Muscle of arm (tissue), 12 donors: Measurements from ENCODE around the gene SLC25A26. TPM values are rescaled to one million over a fixed set of nuclear protein-coding genes. Genes with fewer than 3 reads are reported as not detected.

ENCODE experiments used
- DNase-seq: peaks from one replicate; pipeline ENCODE4 v3.0.0-alpha.2; 2013
- polyA plus RNA-seq, 12 donors: library from polyadenylated mRNA; unstranded; fragments of 120-200 nt; gene quantifications; one replicate each; pipeline ENCODE4 v1.2.1, GENCODE V29; 2013; ENCODE audit not compliant: insufficient read length in 12 of 12

Gene SLC25A26
- polyA plus RNA-seq, 12 donors = 14.9 to 32.9 (median 26.9) TPM; not detected in 1

- DNase-seq = no peak
Measured at GRCh38 chr3:66427951-66428474, 207.2 kb downstream of the SLC25A26 start.

Other genes starting within 250 kb of the SLC25A26 start
- 10 to 100 TPM in 11 of 12 donors, not detected in 1; 10.7 to 34.9 (median 14.0) TPM for gene MAGI1, start 182.1 kb upstream of the SLC25A26 start, polyA plus RNA-seq